ENCODE results near the gene CCDC191. TPM values are rescaled to one million over a fixed set of nuclear protein-coding genes. Genes with fewer than 3 reads are reported as not detected.

Gene CCDC191, protein sequence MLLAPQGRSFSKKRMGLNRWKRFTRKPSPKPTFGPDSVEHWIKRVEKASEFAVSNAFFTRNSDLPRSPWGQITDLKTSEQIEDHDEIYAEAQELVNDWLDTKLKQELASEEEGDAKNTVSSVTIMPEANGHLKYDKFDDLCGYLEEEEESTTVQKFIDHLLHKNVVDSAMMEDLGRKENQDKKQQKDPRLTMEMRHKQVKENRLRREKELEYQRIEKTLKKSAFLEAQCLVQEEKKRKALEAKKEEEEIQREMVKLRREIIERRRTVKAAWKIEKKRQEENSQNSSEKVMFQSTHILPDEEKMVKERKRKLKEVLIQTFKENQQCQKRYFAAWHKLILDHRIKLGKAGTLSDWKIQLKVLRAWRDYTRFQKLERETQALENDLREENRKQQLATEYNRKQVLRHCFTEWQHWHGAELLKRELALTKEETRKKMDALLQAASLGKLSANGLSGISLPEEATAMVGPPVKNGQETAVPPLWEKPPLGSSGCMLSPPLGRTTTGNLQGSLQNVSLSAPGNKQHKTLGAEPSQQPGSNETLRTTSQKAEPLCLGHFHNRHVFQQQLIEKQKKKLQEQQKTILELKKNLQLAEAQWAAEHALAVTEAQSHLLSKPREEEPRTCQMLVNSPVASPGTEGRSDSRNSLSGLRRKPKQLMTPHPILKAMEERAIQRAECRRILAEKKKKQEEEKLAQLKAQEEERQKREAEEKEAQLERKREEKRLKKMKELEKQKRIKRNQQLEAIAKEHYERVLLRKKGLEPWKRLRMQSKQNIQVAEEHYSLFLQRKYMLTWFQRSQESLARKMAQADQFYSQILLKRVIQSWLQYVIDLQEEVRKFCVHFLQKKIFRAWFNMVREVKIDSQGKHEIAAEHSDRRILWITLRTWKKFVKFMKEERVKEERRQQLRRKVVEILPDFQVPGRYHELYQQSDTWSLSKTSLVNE
- total RNA-seq (1 to 10 TPM; 5.7 to 7.1 TPM), polyA plus RNA-seq (1 to 10 TPM; 1.3 to 2.1 TPM)

GRCh38 chr3:114056130-114057010 is at the start of gene CCDC191, which contains the start of gene QTRT2:
TSS of gene CCDC191 (minus strand) at chr3:114056526. CDS start at chr3:114056466, 60 bp downstream.
TSS of gene QTRT2 (plus strand) at chr3:114056737. CDS start at chr3:114065258, 8,521 bp downstream.
- intact Hi-C loops (cut with micrococcal nuclease): loop anchor here (1.0 to 10.0 kb wide), 10 partner anchors 109 to 1728 kb away; partner anchors contain the start of genes GRAMD1C, NAA50, USF3 and ZBTB20
- H3K27ac Mint-ChIP-seq: peak within 1 kb of the TSS; percentile 93 to 100 (median 99)
- H3K9me3 ChIP-seq (ENCODE audit: control insufficient read depth in 1 of 2, low read length in 2 of 2): no peaks in the 10 kb centered on the region

GRCh38 chr3:114104414-114104813 is 48.1 kb upstream of the CCDC191 start:
- H3K9me3 Mint-ChIP-seq: peaks cover 0 to 2% (median 0%) of the 10 kb centered on the region in 8 donors
- H3K27me3 Mint-ChIP-seq: peaks cover 0 to 7% of the 10 kb centered on the region in 2 donors
- ChIA-PET POLR2A (ENCODE audit: partially characterized antibody) (no interaction called here), CTCF (ENCODE audit: partially characterized antibody) (interaction anchor here (0.6 kb wide), 1 partner anchor 1014 kb away, joined by 5 read pairs; no protein-coding TSS in a partner anchor)
- no peaks in the 10 kb centered on the region for H3K9me3 ChIP-seq (ENCODE audit: control insufficient read depth in 1 of 2, low read length in 2 of 2)
- no peak overlapping the region for H3K27ac Mint-ChIP-seq
- no peak for DNase-seq
- H3K27ac ChIP-seq (ENCODE audit: low read depth, low read length): no peak overlapping the region
- H3K27me3 ChIP-seq (ENCODE audit: insufficient read depth, low read length): no peaks in the 10 kb centered on the region
- H3K36me3 Mint-ChIP-seq: no peaks in the 10 kb centered on the region
- no peak overlapping the region for H3K4me3 Mint-ChIP-seq
- no peaks in the 10 kb centered on the region for H3K36me3 ChIP-seq (ENCODE audit: insufficient read depth, low read length)
- no peaks in the 10 kb centered on the region for H3K4me1 Mint-ChIP-seq
- H3K4me3 ChIP-seq (ENCODE audit: low read length in 2 of 2): no peak overlapping the region
- H3K4me1 ChIP-seq (ENCODE audit: insufficient read depth, low read length): no peaks in the 10 kb centered on the region
- intact Hi-C loops (cut with micrococcal nuclease): no loop called here

More at GRCh38 chr3:114056130-114057010, at the start of gene CCDC191, which contains the start of gene QTRT2:
- H3K4me3 Mint-ChIP-seq: peak within 1 kb of the TSS; percentile 95 to 100 (median 99)
- ChIA-PET CTCF (ENCODE audit: partially characterized antibody) (interaction anchor here (0.8 to 1.2 kb wide), 4 partner anchors 218 to 320 kb away, joined by 3 to 10 read pairs (median 4); partner anchors contain the start of genes ATP6V1A, GRAMD1C and NAA50), POLR2A (ENCODE audit: partially characterized antibody) (interaction anchor here (1.0 to 2.1 kb wide), 8 partner anchors 37 to 1728 kb away, joined by 3 to 12 read pairs (median 4); partner anchors contain the start of genes ATP6V1A, NAA50 and USF3)
- Histone ChIP-seq H3K4me1 (ENCODE audit: insufficient read depth, low read length) (peaks cover 26% of the 10 kb centered on the region), H3K4me3 (ENCODE audit: low read length in 2 of 2) (peak within 1 kb of the TSS; percentile 78 to 93), H3K36me3 (ENCODE audit: insufficient read depth, low read length) (peaks cover 4% of the 10 kb centered on the region), H3K27ac (ENCODE audit: low read depth, low read length) (peak within 1 kb of the TSS; percentile 86), H3K27me3 (ENCODE audit: insufficient read depth, low read length) (no peaks in the 10 kb centered on the region)
- peaks cover 21 to 57% (median 38%) of the 10 kb centered on the region in 4 donors for H3K4me1 Mint-ChIP-seq
- H3K36me3 Mint-ChIP-seq: peaks cover 7 to 24% of the 10 kb centered on the region in 2 donors
- H3K27me3 Mint-ChIP-seq: peaks cover 0 to 2% of the 10 kb centered on the region in 2 donors
- peaks cover 0 to 4% (median 0%) of the 10 kb centered on the region in 8 donors for H3K9me3 Mint-ChIP-seq
- peak; percentile 97 to 99 (median 98) for DNase-seq

DNA sequence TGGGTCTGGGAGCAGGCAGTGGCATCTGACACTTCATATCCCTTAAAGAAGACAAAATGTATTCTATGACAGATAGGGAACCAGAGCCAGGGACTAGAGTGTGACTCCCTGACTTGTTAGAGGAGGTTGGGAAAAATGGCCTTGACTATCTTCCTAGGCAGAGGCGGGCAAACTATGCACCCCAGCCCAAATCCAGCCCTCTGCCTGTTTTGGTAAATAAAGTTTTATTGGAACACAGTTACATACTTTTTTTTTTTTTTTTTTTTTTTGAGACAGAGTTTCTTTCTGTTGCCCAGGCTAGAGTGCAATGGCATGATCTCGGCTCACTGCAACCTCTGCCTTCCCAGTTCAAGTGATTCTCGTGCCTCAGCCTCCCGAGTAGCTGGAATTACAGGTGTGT is 47.5 kb upstream of the CCDC191 start:
- Histone ChIP-seq H3K27ac (ENCODE audit: low read depth, low read length) (no peak overlapping the region), H3K27me3 (ENCODE audit: insufficient read depth, low read length) (no peaks in the 10 kb centered on the region), H3K4me1 (ENCODE audit: insufficient read depth, low read length) (no peaks in the 10 kb centered on the region), H3K36me3 (ENCODE audit: insufficient read depth, low read length) (no peaks in the 10 kb centered on the region), H3K4me3 (ENCODE audit: low read length in 2 of 2) (no peak overlapping the region), H3K9me3 (ENCODE audit: control insufficient read depth in 1 of 2, low read length in 2 of 2) (no peaks in the 10 kb centered on the region)
- POLR2A ChIA-PET (ENCODE audit: partially characterized antibody): no interaction called here
- CTCF ChIA-PET (ENCODE audit: partially characterized antibody): interaction anchor here (0.6 kb wide), 1 partner anchor 1015 kb away, joined by 5 read pairs; no protein-coding TSS in a partner anchor
- peaks cover 0 to 2% (median 0%) of the 10 kb centered on the region in 8 donors for H3K9me3 Mint-ChIP-seq
- H3K27me3 Mint-ChIP-seq: peaks cover 0 to 7% of the 10 kb centered on the region in 2 donors
- H3K4me1 Mint-ChIP-seq: no peaks in the 10 kb centered on the region
- intact Hi-C loops (cut with micrococcal nuclease): no loop called here
- H3K4me3 Mint-ChIP-seq: no peak overlapping the region
- H3K36me3 Mint-ChIP-seq: no peaks in the 10 kb centered on the region
- H3K27ac Mint-ChIP-seq: no peak overlapping the region
- DNase-seq: no peak

DNA sequence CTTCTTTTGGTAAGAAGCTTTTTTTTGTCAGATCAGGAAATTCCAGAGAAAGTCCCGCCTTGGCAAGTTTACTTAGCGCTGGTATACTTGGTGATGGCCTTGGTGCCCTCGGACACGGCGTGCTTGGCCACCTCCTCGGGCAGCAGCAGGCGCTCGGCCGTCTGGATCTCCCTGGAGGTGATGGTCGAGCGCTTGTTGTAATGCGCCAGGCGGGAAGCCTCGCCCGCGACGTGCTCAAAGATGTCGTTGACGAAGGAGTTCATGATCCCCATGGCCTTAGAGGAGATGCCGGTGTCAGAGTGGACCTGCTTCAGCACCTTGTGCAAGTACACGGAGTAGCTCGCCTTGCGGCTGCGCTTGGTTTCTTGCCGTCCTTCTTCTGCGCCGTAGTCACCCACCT is 46.9 kb upstream of the CCDC191 start:
- H3K27me3 Mint-ChIP-seq: peaks cover under 1 to 7% of the 10 kb centered on the region in 2 donors

GRCh38 chr3:114101101-114101500 is 44.8 kb upstream of the CCDC191 start:
- Histone ChIP-seq H3K27me3 (ENCODE audit: insufficient read depth, low read length) (no peaks in the 10 kb centered on the region), H3K27ac (ENCODE audit: low read depth, low read length) (no peak overlapping the region), H3K4me1 (ENCODE audit: insufficient read depth, low read length) (no peaks in the 10 kb centered on the region), H3K9me3 (ENCODE audit: control insufficient read depth in 1 of 2, low read length in 2 of 2) (no peaks in the 10 kb centered on the region), H3K36me3 (ENCODE audit: insufficient read depth, low read length) (no peaks in the 10 kb centered on the region), H3K4me3 (ENCODE audit: low read length in 2 of 2) (no peak overlapping the region)
- H3K27me3 Mint-ChIP-seq: peaks cover 4 to 9% of the 10 kb centered on the region in 2 donors
- peaks cover 0 to 2% (median 0%) of the 10 kb centered on the region in 8 donors for H3K9me3 Mint-ChIP-seq
- H3K4me1 Mint-ChIP-seq: no peaks in the 10 kb centered on the region
- ChIA-PET POLR2A (ENCODE audit: partially characterized antibody) (no interaction called here), CTCF (ENCODE audit: partially characterized antibody) (no interaction called here)
- no peak for DNase-seq
- intact Hi-C loops (cut with micrococcal nuclease): no loop called here
- no peaks in the 10 kb centered on the region for H3K36me3 Mint-ChIP-seq
- H3K27ac Mint-ChIP-seq: no peak overlapping the region
- H3K4me3 Mint-ChIP-seq: no peak overlapping the region

More for the DNA sequence above, 46.9 kb upstream of the CCDC191 start:
- Mint-ChIP-seq H3K4me3 (no peak overlapping the region), H3K4me1 (no peaks in the 10 kb centered on the region), H3K36me3 (no peaks in the 10 kb centered on the region), H3K27ac (no peak overlapping the region), H3K9me3 (peaks cover 0 to 2% (median 0%) of the 10 kb centered on the region in 8 donors)
- no peaks in the 10 kb centered on the region for H3K27me3 ChIP-seq (ENCODE audit: insufficient read depth, low read length)
- H3K36me3 ChIP-seq (ENCODE audit: insufficient read depth, low read length): no peaks in the 10 kb centered on the region
- ChIA-PET POLR2A (ENCODE audit: partially characterized antibody) (no interaction called here), CTCF (ENCODE audit: partially characterized antibody) (no interaction called here)
- DNase-seq: no peak
- H3K4me1 ChIP-seq (ENCODE audit: insufficient read depth, low read length): no peaks in the 10 kb centered on the region
- H3K9me3 ChIP-seq (ENCODE audit: control insufficient read depth in 1 of 2, low read length in 2 of 2): no peaks in the 10 kb centered on the region
- intact Hi-C loops (cut with micrococcal nuclease): no loop called here
- no peak overlapping the region for H3K27ac ChIP-seq (ENCODE audit: low read depth, low read length)
- no peak overlapping the region for H3K4me3 ChIP-seq (ENCODE audit: low read length in 2 of 2)

DNA sequence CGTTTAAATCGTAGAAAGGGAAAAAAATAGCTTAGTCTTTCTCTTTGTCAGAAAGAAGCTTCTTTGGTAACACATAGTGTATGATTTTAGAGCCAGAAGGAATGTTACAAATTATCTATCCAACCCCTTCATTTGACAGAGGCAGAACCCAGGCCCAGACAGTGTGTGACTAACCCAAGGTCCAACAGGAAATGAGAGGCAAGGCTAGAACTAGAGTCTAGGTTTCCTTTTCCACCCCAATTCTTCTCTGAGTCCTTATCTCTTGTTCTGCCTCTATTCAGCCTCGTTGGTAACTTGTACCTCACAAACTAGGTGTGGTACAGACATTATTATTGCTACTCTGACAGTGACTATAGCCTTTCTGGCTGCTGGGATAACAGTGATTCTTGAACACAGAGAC is 39.5 kb upstream of the CCDC191 start:
- H3K4me3 ChIP-seq (ENCODE audit: low read length in 2 of 2): no peak overlapping the region
- CTCF ChIA-PET (ENCODE audit: partially characterized antibody): no interaction called here
- no peak for DNase-seq

More for the DNA sequence above, 39.5 kb upstream of the CCDC191 start:
- H3K27me3 ChIP-seq (ENCODE audit: insufficient read depth, low read length): no peaks in the 10 kb centered on the region
- no peaks in the 10 kb centered on the region for H3K36me3 ChIP-seq (ENCODE audit: insufficient read depth, low read length)
- Mint-ChIP-seq H3K4me1 (peaks cover 0 to 3% (median 1%) of the 10 kb centered on the region in 4 donors), H3K36me3 (no peaks in the 10 kb centered on the region), H3K9me3 (peaks cover 0 to 3% (median 0%) of the 10 kb centered on the region in 8 donors), H3K27me3 (peaks cover 4 to 8% of the 10 kb centered on the region in 2 donors), H3K27ac (no peak overlapping the region), H3K4me3 (no peak overlapping the region)
- no peaks in the 10 kb centered on the region for H3K9me3 ChIP-seq (ENCODE audit: control insufficient read depth in 1 of 2, low read length in 2 of 2)
- H3K27ac ChIP-seq (ENCODE audit: low read depth, low read length): no peak overlapping the region
- intact Hi-C loops (cut with micrococcal nuclease): no loop called here
- H3K4me1 ChIP-seq (ENCODE audit: insufficient read depth, low read length): no peaks in the 10 kb centered on the region
- POLR2A ChIA-PET (ENCODE audit: partially characterized antibody): no interaction called here

Measured in CD4-positive, alpha-beta memory T cell (primary cell).